PC-9 (cell line): ENCODE data around the gene DIP2C.

Experiments used
- EZH2 ChIP-seq: fragments of 200-600 bp; sonication (generic); IDR thresholded peaks from 2 replicates; pipeline ENCODE4 v1.8.0; 2017; ENCODE audit warnings: antibody characterized with exemption, low read depth
- TF ChIP-seq, protein P1 (sequence below): fragments of 200-600 bp; sonication (generic); conservative IDR thresholded peaks from 2 replicates; pipeline ENCODE4 v1.6.1; 2017; ENCODE audit warnings: mixed run types, antibody characterized with exemption, mild to moderate bottlenecking, moderate library complexity

DNA sequence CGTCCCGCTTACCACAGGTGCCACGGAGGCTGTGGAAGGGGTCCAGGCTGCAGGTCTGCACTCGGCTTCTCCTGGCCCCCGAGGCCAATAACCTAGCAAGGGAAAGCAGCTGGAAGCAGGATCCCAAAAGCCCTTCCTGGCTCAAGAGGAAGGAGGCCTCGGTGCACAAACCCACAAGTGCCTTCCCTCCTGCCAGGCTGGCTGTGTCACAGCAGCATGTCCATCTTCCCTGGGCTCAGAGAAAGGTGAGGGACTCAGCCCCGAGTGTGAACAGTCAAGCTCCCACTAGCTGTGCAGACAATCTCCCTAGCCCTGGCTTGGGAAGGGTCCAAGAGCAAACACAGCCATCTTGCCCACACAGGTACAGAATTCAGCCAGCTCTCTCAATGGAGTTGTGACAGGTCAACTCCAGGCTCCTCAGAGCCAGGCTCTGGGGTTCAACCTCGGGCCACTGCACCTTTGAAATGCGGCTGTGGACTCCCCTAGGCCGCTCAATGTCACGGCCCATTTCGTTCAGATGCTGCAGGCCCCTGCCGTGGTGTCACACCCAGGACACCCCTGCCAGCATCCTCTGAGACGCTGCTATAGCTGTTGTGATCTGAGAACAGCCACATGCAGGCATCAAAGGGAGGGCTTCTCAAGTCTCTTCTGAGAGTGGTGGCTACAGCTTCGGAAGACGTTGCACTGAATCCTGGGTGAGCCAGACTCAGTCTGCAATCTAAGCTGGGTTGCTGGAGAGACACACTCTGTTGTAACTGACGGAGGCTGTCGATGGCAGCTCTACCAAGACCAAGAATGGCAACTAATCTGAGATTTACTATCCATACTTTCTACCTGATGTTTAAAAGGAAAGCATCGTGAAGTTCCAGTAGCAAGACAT is 137.9 kb downstream of the DIP2C start:
- TF ChIP-seq, protein P1, sequence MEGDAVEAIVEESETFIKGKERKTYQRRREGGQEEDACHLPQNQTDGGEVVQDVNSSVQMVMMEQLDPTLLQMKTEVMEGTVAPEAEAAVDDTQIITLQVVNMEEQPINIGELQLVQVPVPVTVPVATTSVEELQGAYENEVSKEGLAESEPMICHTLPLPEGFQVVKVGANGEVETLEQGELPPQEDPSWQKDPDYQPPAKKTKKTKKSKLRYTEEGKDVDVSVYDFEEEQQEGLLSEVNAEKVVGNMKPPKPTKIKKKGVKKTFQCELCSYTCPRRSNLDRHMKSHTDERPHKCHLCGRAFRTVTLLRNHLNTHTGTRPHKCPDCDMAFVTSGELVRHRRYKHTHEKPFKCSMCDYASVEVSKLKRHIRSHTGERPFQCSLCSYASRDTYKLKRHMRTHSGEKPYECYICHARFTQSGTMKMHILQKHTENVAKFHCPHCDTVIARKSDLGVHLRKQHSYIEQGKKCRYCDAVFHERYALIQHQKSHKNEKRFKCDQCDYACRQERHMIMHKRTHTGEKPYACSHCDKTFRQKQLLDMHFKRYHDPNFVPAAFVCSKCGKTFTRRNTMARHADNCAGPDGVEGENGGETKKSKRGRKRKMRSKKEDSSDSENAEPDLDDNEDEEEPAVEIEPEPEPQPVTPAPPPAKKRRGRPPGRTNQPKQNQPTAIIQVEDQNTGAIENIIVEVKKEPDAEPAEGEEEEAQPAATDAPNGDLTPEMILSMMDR = no peak
- no peak for TF ChIP-seq EZH2
